Erythroblast (primary cell): ENCODE data around the gene APOA4.

Experiments
- GATA1 ChIP-seq: IDR thresholded peaks from 2 replicates; pipeline ENCODE4 v1.6.1; 2011; ENCODE audit warnings: low read depth, mild to moderate bottlenecking, control low read depth, low read length, moderate library complexity
- POLR2A ChIP-seq: IDR thresholded peaks from 2 replicates; pipeline ENCODE4 v1.6.1; 2011; ENCODE audit warnings: mild to moderate bottlenecking, low read length

- no peak for TF ChIP-seq POLR2A
- no peak for TF ChIP-seq GATA1
Observed at GRCh38 chr11:116849486-116849885, 26.4 kb upstream of the APOA4 start.
